Measurements from ENCODE around the gene NOXO1. TPM values are rescaled to one million over a fixed set of nuclear protein-coding genes. Genes with fewer than 3 reads are reported as not detected.

Gene NOXO1
- total and polyA plus RNA-seq, 9 of the 15 experiments (the other 6 are each of a cell fraction or from before 2014, with no cell fraction given), result not detected

- TF ChIP-seq, protein P1, sequence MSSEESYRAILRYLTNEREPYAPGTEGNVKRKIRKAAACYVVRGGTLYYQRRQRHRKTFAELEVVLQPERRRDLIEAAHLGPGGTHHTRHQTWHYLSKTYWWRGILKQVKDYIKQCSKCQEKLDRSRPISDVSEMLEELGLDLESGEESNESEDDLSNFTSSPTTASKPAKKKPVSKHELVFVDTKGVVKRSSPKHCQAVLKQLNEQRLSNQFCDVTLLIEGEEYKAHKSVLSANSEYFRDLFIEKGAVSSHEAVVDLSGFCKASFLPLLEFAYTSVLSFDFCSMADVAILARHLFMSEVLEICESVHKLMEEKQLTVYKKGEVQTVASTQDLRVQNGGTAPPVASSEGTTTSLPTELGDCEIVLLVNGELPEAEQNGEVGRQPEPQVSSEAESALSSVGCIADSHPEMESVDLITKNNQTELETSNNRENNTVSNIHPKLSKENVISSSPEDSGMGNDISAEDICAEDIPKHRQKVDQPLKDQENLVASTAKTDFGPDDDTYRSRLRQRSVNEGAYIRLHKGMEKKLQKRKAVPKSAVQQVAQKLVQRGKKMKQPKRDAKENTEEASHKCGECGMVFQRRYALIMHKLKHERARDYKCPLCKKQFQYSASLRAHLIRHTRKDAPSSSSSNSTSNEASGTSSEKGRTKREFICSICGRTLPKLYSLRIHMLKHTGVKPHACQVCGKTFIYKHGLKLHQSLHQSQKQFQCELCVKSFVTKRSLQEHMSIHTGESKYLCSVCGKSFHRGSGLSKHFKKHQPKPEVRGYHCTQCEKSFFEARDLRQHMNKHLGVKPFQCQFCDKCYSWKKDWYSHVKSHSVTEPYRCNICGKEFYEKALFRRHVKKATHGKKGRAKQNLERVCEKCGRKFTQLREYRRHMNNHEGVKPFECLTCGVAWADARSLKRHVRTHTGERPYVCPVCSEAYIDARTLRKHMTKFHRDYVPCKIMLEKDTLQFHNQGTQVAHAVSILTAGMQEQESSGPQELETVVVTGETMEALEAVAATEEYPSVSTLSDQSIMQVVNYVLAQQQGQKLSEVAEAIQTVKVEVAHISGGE (CRISPR knock-in tag; IDR thresholded peaks at IDR 0.05), result no peak
- TF ChIP-seq, protein P2, sequence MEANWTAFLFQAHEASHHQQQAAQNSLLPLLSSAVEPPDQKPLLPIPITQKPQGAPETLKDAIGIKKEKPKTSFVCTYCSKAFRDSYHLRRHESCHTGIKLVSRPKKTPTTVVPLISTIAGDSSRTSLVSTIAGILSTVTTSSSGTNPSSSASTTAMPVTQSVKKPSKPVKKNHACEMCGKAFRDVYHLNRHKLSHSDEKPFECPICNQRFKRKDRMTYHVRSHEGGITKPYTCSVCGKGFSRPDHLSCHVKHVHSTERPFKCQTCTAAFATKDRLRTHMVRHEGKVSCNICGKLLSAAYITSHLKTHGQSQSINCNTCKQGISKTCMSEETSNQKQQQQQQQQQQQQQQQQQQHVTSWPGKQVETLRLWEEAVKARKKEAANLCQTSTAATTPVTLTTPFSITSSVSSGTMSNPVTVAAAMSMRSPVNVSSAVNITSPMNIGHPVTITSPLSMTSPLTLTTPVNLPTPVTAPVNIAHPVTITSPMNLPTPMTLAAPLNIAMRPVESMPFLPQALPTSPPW (CRISPR knock-in tag; IDR thresholded peaks at IDR 0.05), result peak; percentile 71
- TF ChIP-seq RBM25 (IDR thresholded peaks at IDR 0.05; ENCODE audit: low read depth, low read length, severe bottlenecking) (no peak), EP400 (IDR thresholded peaks at IDR 0.05) (peak; percentile 50; the same call in 1 of the 2 replicates), CBFA2T3 (IDR thresholded peaks at IDR 0.05) (peak; percentile 33; the same call in 1 of the 2 replicates), MYNN (IDR thresholded peaks at IDR 0.05) (0 out of 2 replicates have a peak, but pooled peaks have one; percentile 36), MYNN (CRISPR knock-in tag; IDR thresholded peaks at IDR 0.05) (no peak), ARID4B (CRISPR knock-in tag; IDR thresholded peaks at IDR 0.05) (0 out of 2 replicates have a peak, but pooled peaks have one; percentile 44), ZFP36 (IDR thresholded peaks at IDR 0.05; ENCODE audit: low read depth, low read length, partially characterized antibody) (no peak), HDGF (IDR thresholded peaks at IDR 0.05) (0 out of 2 replicates have a peak, but pooled peaks have one; percentile 60), ZBTB7A (IDR thresholded peaks at IDR 0.05; ENCODE audit: borderline replicate concordance, control insufficient read depth, low read depth, low read length) (peak; percentile 74; the same call in 1 of the 2 replicates), ARID2 (IDR thresholded peaks at IDR 0.05) (peak; percentile 95), CCAR2 (IDR thresholded peaks at IDR 0.05; ENCODE audit: low read depth, low read length) (no peak), ZNF23 (CRISPR knock-in tag; IDR thresholded peaks at IDR 0.05) (no peak)
- TF ChIP-seq, protein P3, sequence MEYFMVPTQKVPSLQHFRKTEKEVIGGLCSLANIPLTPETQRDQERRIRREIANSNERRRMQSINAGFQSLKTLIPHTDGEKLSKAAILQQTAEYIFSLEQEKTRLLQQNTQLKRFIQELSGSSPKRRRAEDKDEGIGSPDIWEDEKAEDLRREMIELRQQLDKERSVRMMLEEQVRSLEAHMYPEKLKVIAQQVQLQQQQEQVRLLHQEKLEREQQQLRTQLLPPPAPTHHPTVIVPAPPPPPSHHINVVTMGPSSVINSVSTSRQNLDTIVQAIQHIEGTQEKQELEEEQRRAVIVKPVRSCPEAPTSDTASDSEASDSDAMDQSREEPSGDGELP (CRISPR knock-in tag; IDR thresholded peaks at IDR 0.05; ENCODE audit: borderline replicate concordance), result peak; percentile 60; the same call in 1 of the 2 replicates
Measured at GRCh38 chr16:2027024-2028010, 46.0 kb upstream of the NOXO1 start (continued).

Measured in K562 (cell line).